Calu3 (cell line): ENCODE results near the gene LRP2. TPM values are rescaled to one million over a fixed set of nuclear protein-coding genes. Genes with fewer than 3 reads are reported as not detected.

Experiments used
- BruUV-seq: library from RNA; stranded (reverse); fragments of 400-500 nt; replicated peaks from 2 replicates; lab custom pipeline; 2021; lab: Mats Ljungman, UMichigan
- CTCF ChIA-PET: fragments of 300-600 bp; sonication (Branson Sonifier 250); formaldehyde crosslinking; loops from one replicate; lab custom pipeline; 2022; ENCODE audit warnings: antibody characterized with exemption; lab: Charles Lee
- DNase-seq: peaks from one replicate; pipeline ENCODE4 v3.0.0; 2022
- H3K27ac Mint-ChIP-seq: one replicate; pipeline ENCODE4 v1.8.0; 2022; ENCODE audit warnings: mixed read lengths; ENCODE audit not compliant: unreplicated experiment
- H3K27me3 Mint-ChIP-seq: one replicate; pipeline ENCODE4 v1.8.0; 2022; ENCODE audit warnings: mixed read lengths; ENCODE audit not compliant: unreplicated experiment
- H3K36me3 Mint-ChIP-seq: one replicate; pipeline ENCODE4 v1.8.0; 2022; ENCODE audit warnings: mild to moderate bottlenecking, moderate library complexity, mixed read lengths; ENCODE audit not compliant: insufficient read depth, unreplicated experiment
- H3K4me1 Mint-ChIP-seq: one replicate; pipeline ENCODE4 v1.8.0; 2022; ENCODE audit warnings: mild to moderate bottlenecking, low read depth, mixed read lengths; ENCODE audit not compliant: unreplicated experiment
- H3K4me3 Mint-ChIP-seq: one replicate; pipeline ENCODE4 v1.8.0; 2022; ENCODE audit warnings: mild to moderate bottlenecking, low read depth, moderate library complexity, mixed read lengths; ENCODE audit not compliant: unreplicated experiment
- H3K9me3 Mint-ChIP-seq: one replicate; pipeline ENCODE4 v1.8.0; 2022; ENCODE audit warnings: low read depth, mixed read lengths; ENCODE audit not compliant: unreplicated experiment
- CTCF ChIP-seq: fragments of 200-600 bp; IDR thresholded peaks from one replicate; pipeline ENCODE4 v1.8.0; 2022; ENCODE audit warnings: antibody characterized with exemption; ENCODE audit not compliant: unreplicated experiment
- intact Hi-C: fragments of 100-400 bp; cut with micrococcal nuclease; formaldehyde crosslinking; loops from one replicate; pipeline ENCODE4 v1.10.0; 2022; ENCODE audit not compliant: unreplicated experiment
- total RNA-seq: library from RNA; stranded (reverse); gene quantifications from 2 replicates; pipeline ENCODE4 v1.2.3, GENCODE V29; 2022

The LRP2 gene
- total RNA-seq, 1 experiment from 2014 or later: 0.66 TPM

DNA sequence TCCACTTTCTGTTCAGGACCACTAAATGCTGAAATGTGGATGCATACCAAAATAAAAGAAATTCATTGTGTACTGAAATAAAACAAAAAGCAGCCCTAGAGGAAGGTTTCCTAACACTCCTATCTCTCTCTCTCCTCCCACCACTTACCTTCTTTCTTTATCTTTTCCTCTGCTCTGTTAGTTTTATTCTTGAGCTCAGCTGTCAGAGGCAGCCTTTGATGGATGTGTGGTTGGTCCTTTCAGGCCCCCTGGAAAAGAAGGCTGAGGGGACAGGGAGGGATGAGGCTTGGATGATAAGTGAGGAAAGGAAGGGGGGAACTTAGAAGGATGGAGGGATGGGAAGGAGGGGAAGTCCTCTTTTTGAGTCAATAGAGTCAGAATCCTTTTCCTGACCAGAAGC, 245.3 kb downstream of the LRP2 start:
- Mint-ChIP-seq H3K27ac (no peak overlapping the region), H3K4me1 (no peaks in the 10 kb centered on the region), H3K27me3 (no peaks in the 10 kb centered on the region), H3K36me3 (no peaks in the 10 kb centered on the region), H3K9me3 (no peaks in the 10 kb centered on the region), H3K4me3 (no peak overlapping the region)
- no peak for TF ChIP-seq CTCF
- DNase-seq: no peak
- intact Hi-C loops: loop anchor here (10.0 kb wide), 1 partner anchor 158 kb away; no protein-coding TSS in a partner anchor
- BruUV-seq: no TSS peak
- CTCF ChIA-PET: no interaction called here

- no peaks in the 10 kb centered on the region for H3K9me3 Mint-ChIP-seq
- H3K27ac Mint-ChIP-seq: no peak overlapping the region
- H3K36me3 Mint-ChIP-seq: no peaks in the 10 kb centered on the region
- DNase-seq: no peak
- no peaks in the 10 kb centered on the region for H3K27me3 Mint-ChIP-seq
- BruUV-seq: no TSS peak
- no peak for TF ChIP-seq CTCF
- CTCF ChIA-PET: no interaction called here
- intact Hi-C loops: loop anchor here (10.0 kb wide), 1 partner anchor 158 kb away; no protein-coding TSS in a partner anchor
- H3K4me1 Mint-ChIP-seq: no peaks in the 10 kb centered on the region
- H3K4me3 Mint-ChIP-seq: no peak overlapping the region
Observed at GRCh38 chr2:169116327-169116726, 246.0 kb downstream of the LRP2 start.

DNA sequence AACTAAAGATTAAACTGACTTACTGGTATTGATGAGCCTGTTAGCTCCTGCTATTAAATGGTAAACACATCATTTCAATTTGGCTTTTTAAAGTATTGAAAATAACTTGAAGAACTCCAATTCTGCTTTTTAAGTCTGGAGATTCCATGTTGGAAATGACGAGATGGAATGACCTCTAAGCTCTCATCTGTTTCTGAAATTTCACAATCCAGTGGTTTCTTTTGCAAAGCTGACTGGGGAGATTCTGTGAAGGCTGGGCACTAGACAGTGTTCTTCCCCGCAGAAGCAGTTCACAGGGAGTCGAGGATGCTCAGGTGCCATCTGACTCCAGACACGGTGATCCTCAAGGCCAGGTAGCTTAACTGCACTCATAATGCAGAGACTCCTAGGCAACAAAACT, 248.3 kb downstream of the LRP2 start:
- CTCF ChIA-PET: no interaction called here
- H3K4me3 Mint-ChIP-seq: no peak overlapping the region

GRCh38 chr2:169112841-169113240, 249.5 kb downstream of the LRP2 start:
- H3K36me3 Mint-ChIP-seq: no peaks in the 10 kb centered on the region
- no peak overlapping the region for H3K27ac Mint-ChIP-seq
- no peak overlapping the region for H3K4me3 Mint-ChIP-seq
- DNase-seq: no peak
- no peaks in the 10 kb centered on the region for H3K9me3 Mint-ChIP-seq
- intact Hi-C loops: loop anchor here (10.0 kb wide), 1 partner anchor 162 kb away; no protein-coding TSS in a partner anchor
- peaks cover 9% of the 10 kb centered on the region for H3K4me1 Mint-ChIP-seq
- no peak for TF ChIP-seq CTCF
- CTCF ChIA-PET: no interaction called here
- BruUV-seq: no TSS peak
- no peaks in the 10 kb centered on the region for H3K27me3 Mint-ChIP-seq

More for the DNA sequence above, 248.3 kb downstream of the LRP2 start:
- Mint-ChIP-seq H3K27ac (no peak overlapping the region), H3K9me3 (no peaks in the 10 kb centered on the region), H3K4me1 (peaks cover 9% of the 10 kb centered on the region), H3K36me3 (no peaks in the 10 kb centered on the region), H3K27me3 (no peaks in the 10 kb centered on the region)
- intact Hi-C loops: loop anchor here (10.0 kb wide), 1 partner anchor 161 kb away; no protein-coding TSS in a partner anchor
- no peak for DNase-seq
- no peak for TF ChIP-seq CTCF
- no TSS peak for BruUV-seq
